Fibroblast of the aortic adventitia (primary cell): ENCODE results near the gene BCAS1. TPM values are rescaled to one million over a fixed set of nuclear protein-coding genes. Genes with fewer than 3 reads are reported as not detected.

Source experiments
- DNase-seq: peaks from one replicate; pipeline ENCODE4 v3.0.0-alpha.2; 2010; ENCODE audit warnings: low read depth
- H3K4me3 ChIP-seq: 2 replicates; pipeline ENCODE4 v1.5.1; 2011; ENCODE audit warnings: low read depth, mild to moderate bottlenecking, control low read depth, low read length, moderate library complexity
- total RNA-seq: library from RNA; depleted of rRNA; stranded (reverse); fragments of >200 nt; gene quantifications from 2 replicates; pipeline ENCODE4 v1.2.3, GENCODE V29; 2012; ENCODE audit warnings: low replicate concordance
- TF ChIP-seq, protein P1 (sequence below): IDR thresholded peaks from 2 replicates; pipeline ENCODE4 v1.5.1; 2011; ENCODE audit warnings: mild to moderate bottlenecking, low read length, control low read depth, inconsistent platforms; ENCODE audit not compliant: insufficient read depth

BCAS1 gene
- total RNA-seq, 1 donor: 0.09 TPM

DNA sequence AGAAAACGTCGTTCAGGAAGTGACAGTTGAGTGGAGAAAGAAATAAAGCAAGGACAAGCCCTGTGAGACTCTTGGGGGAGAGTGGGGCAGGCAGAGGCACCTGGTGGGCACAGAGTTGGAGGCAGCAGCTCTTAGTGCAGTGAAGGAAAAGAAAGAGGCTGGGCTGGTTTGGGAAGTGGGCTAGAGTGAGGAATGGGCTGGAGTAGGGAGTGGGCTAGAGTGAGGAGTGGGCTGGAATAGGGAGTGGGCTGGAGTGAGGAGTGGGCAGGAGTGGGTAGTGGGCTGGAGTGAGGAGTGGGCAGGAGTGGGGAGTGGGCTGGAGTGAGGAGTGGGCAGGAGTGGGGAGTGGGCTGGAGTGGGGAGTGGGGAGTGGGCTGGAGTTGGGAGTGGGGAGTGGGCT is 43.7 kb upstream of the BCAS1 start:
- DNase-seq: no peak
- TF ChIP-seq, protein P1, sequence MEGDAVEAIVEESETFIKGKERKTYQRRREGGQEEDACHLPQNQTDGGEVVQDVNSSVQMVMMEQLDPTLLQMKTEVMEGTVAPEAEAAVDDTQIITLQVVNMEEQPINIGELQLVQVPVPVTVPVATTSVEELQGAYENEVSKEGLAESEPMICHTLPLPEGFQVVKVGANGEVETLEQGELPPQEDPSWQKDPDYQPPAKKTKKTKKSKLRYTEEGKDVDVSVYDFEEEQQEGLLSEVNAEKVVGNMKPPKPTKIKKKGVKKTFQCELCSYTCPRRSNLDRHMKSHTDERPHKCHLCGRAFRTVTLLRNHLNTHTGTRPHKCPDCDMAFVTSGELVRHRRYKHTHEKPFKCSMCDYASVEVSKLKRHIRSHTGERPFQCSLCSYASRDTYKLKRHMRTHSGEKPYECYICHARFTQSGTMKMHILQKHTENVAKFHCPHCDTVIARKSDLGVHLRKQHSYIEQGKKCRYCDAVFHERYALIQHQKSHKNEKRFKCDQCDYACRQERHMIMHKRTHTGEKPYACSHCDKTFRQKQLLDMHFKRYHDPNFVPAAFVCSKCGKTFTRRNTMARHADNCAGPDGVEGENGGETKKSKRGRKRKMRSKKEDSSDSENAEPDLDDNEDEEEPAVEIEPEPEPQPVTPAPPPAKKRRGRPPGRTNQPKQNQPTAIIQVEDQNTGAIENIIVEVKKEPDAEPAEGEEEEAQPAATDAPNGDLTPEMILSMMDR: no peak
- H3K4me3 ChIP-seq: no peak overlapping the region

DNA sequence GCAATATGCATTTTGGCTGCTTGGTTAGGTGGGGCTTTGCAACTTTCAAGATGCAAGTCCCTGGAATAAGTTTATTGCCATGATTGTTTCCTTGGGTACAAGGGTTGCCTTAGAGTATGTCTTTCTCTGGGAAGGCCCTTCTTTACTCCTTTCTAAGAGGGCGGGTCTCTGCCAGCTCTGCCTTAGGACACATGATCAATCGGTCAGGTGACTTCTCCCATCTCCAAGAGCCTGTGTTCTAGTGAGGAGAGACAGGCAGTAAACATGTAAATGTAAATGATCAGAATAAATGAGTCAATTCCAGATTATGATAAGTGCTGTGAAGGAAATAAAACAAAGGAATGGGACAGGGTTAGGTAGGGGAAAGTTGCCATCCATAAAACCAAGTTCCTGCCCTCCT is 43.2 kb upstream of the BCAS1 start:
- TF ChIP-seq, protein P1: no peak
- DNase-seq: no peak
- H3K4me3 ChIP-seq: no peak overlapping the region

DNA sequence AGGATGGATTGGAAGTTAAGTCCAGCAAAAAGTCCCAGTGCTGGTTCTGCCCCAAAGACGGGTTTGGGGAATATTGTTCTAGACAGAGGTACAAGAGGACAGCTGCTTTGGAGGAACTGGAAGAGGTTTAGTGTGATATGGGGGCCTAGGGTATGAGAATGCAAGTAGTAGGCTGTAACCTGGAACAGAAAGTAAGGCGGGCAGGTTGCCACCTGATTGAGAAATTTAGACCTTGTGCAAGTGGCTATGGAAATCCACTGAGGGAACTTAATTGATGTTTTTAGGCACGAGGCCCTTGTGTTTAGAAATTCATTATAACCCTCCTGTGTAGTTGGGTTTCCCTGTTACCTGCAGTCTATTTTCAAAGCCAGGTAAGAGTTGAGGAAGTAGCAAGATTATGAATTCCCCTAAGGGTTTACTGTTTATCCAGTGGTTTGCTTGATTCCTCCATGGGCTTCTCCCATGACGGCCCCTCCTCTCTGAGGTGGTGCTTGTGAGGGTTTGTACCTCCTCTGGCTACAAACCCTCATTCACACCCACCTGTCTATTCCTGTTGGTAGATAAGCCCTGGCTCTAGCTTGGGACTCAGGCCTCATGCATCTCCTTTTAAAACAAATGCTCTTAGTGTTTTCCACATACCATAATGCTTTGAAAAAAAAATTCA is 42.0 kb upstream of the BCAS1 start:
- peak; percentile 32 for DNase-seq
- TF ChIP-seq, protein P1: no peak
- no peak overlapping the region for H3K4me3 ChIP-seq

DNA sequence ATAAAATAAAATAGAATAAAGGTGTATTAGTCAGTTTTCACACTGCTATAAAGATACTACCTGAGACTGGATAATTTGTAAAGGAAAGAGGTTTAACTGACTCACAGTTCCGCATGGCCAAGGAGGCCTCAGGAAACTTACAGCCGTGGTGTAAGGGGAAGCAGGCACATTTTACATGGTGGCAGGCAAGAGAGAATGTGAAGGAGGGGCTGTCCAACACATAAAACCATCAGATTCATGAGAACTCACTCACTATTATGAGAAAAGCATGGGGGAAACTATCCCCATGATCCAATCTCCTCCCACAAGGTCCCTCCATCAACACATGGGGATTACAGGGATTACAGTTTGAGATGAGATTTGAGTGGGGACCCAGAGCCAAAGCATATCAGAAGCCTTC is 41.1 kb upstream of the BCAS1 start:
- no peak for DNase-seq
- H3K4me3 ChIP-seq: no peak overlapping the region
- TF ChIP-seq, protein P1: no peak

DNA sequence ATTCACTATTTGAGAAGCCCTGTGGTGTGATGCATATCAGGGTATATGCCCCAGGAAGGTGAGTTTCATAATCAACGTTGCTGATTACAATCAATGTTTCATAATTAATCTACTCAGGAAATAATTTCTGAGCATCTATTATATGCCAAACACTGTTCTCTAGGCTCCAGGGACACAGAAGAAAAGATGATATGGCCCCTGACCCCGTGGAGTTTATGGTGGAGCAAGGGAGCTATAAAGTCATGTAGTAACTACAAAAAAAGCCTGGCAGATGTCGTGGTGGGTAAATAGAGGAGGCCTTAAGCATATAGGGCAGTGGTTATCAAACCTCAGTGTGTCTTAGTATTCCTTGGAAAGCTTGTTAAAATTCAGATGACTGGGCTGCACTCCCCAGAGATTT is 40.1 kb upstream of the BCAS1 start:
- no peak for DNase-seq
- TF ChIP-seq, protein P1: no peak
- H3K4me3 ChIP-seq: no peak overlapping the region

DNA sequence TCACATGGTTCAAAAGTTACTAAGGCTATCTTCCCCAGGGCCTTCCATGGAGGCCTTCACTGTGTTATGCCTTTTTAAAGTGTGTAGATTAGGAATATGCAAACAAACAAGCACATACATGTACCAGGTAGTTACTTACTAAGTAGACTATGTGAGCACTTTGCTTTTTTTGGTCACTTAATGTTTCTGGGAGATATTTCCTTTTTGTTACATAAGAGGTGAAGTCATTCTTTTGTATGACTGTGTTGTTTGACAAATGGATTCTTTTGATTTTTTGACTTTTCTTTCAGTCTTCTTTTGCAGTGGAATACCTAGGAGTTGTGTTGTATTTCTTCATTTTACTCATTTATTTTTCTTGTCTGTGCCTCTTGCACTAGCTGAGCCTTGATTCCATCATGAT is 39.6 kb upstream of the BCAS1 start:
- DNase-seq: no peak
- TF ChIP-seq, protein P1: no peak
- no peak overlapping the region for H3K4me3 ChIP-seq

DNA sequence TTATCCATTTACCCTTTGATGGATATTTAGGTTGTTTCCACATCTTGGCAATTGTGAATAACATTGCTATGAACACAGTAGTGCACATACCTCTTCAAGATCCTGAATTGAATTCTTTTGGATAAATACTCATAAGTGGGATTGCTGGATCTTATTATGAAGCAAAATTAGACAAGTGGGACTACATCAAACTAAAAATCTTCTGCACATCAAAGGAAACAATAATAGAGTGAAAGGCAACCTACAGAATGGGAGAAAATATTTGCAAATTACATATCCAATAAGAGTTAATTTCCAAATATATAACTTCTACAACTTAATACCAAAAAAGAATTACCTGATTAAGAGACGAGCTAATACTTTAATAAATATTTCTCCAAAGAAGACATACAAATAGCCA is 38.4 kb upstream of the BCAS1 start:
- no peak overlapping the region for H3K4me3 ChIP-seq
- no peak for DNase-seq
- TF ChIP-seq, protein P1: no peak
